ENCODE results near the gene CRYGS. TPM values are rescaled to one million over a fixed set of nuclear protein-coding genes. Genes with fewer than 3 reads are reported as not detected.
"Not testable (repeated sequence)": the region's sequence is repeated elsewhere in the genome, so short reads cannot be mapped to it uniquely, and the experiment has no call there.

CRYGS gene
- total RNA-seq, 4 donors from 2014 or later, result 0.42 to 2.3 (median 1.3) TPM

DNA sequence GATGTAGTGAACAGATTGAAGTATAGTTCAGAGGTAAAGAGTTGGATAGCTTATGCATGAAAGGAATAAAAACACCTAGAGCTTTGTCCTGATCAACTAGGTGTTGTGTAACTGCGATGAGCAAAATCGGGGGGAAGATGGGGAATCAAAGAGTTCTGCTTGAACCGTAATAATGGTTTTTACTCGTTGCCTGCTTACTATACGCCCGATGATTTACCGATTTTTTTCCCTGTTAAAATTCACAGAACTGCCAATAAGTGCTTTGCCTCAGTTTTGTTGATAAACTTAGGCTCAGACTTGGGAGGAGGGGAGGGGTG, 25.6 kb upstream of the CRYGS start:
- intact Hi-C loops (cut with DNase I; ENCODE audit: low total_unique reads), result no loop called here
- no peak for DNase-seq (ENCODE audit: low spot score in 2 of 2)
- H3K4me3 ChIP-seq (ENCODE audit: low read depth, poor library complexity, severe bottlenecking), result no peak overlapping the region
- TF ChIP-seq, protein P1, sequence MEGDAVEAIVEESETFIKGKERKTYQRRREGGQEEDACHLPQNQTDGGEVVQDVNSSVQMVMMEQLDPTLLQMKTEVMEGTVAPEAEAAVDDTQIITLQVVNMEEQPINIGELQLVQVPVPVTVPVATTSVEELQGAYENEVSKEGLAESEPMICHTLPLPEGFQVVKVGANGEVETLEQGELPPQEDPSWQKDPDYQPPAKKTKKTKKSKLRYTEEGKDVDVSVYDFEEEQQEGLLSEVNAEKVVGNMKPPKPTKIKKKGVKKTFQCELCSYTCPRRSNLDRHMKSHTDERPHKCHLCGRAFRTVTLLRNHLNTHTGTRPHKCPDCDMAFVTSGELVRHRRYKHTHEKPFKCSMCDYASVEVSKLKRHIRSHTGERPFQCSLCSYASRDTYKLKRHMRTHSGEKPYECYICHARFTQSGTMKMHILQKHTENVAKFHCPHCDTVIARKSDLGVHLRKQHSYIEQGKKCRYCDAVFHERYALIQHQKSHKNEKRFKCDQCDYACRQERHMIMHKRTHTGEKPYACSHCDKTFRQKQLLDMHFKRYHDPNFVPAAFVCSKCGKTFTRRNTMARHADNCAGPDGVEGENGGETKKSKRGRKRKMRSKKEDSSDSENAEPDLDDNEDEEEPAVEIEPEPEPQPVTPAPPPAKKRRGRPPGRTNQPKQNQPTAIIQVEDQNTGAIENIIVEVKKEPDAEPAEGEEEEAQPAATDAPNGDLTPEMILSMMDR (IDR thresholded peaks at IDR 0.05), result no peak
- no peak for TF ChIP-seq POLR2A (IDR thresholded peaks at IDR 0.05)
- 7 to 8% methylated on average over 7 of the region's 7 CpGs for WGBS, 2 donors

DNA sequence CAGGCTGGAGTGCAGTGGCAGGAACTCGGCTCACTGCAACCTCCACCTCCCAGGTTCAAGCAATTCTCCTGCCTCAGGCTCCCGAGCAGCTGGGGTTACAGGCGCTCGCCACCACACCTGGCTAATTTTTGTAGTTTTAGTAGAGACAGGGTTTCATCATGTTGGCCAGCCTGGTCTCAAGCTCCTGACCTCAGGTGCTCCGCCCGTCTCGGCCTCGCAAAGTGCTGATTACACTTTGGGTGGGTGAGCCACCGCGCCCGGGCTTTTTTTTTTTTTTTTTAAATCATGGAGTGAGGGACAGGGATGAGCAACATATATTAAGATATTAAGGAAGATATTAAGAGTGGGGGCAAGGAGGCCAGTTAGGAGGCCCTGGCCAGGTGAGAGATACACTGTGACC, 25.2 kb upstream of the CRYGS start:
- intact Hi-C loops (cut with DNase I; ENCODE audit: low total_unique reads); H3K4me3 ChIP-seq (ENCODE audit: low read depth, poor library complexity, severe bottlenecking); DNase-seq (ENCODE audit: low spot score in 2 of 2): not testable (repeated sequence)
- WGBS, 2 donors, result 83 to 86% methylated on average over 11 of the region's 11 CpGs

- peak; percentile 83 to 98 for DNase-seq (ENCODE audit: low spot score in 2 of 2)
- H3K4me3 ChIP-seq (ENCODE audit: low read depth, poor library complexity, severe bottlenecking), result peak within 1 kb of the TSS; percentile 82
- peak in 1 of 2 donors; percentile 63 for TF ChIP-seq POLR2A (IDR thresholded peaks at IDR 0.05)
- TF ChIP-seq, protein P1 (IDR thresholded peaks at IDR 0.05), result no peak
- 0% methylated on average over 15 to 26 of the region's 66 CpGs for WGBS, 2 donors
- intact Hi-C loops (cut with DNase I; ENCODE audit: low total_unique reads), result no loop called here
Measured at GRCh38 chr3:186567072-186567921, 23.1 kb upstream of the CRYGS start, which contains the start of gene TBCCD1. TSS of gene TBCCD1 (minus strand) at chr3:186567339. CDS start at chr3:186564329, 3,010 bp downstream.

DNA sequence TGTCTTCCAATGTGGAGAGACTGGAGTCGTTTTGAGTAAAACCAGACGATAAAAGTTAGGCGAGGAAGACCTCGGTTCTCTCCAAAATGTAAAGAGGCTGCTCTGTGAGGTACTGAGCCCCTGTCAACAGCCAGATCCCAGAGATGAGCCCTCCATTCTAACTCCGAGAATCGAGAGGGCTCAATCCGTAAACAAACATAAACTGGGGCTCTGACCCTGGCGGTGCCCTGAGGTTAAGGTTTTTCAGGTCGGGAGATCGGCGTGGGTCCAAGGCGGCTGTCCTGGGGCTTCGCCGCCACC, 22.5 kb upstream of the CRYGS start:
- 0 to 2% methylated on average over 8 to 14 of the region's 14 CpGs for WGBS, 2 donors
- no peak for TF ChIP-seq POLR2A (IDR thresholded peaks at IDR 0.05)
- TF ChIP-seq, protein P1 (IDR thresholded peaks at IDR 0.05), result no peak
- peak overlapping the region; percentile 82 for H3K4me3 ChIP-seq (ENCODE audit: low read depth, poor library complexity, severe bottlenecking)
- no peak for DNase-seq (ENCODE audit: low spot score in 2 of 2)
- intact Hi-C loops (cut with DNase I; ENCODE audit: low total_unique reads), result no loop called here

- intact Hi-C loops (cut with DNase I; ENCODE audit: low total_unique reads), result no loop called here
- TF ChIP-seq, protein P1 (IDR thresholded peaks at IDR 0.05), result no peak
- TF ChIP-seq POLR2A (IDR thresholded peaks at IDR 0.05), result no peak
- no peak overlapping the region for H3K4me3 ChIP-seq (ENCODE audit: low read depth, poor library complexity, severe bottlenecking)
- no peak for DNase-seq (ENCODE audit: low spot score in 2 of 2)
Measured at GRCh38 chr3:186564586-186564985, 20.4 kb upstream of the CRYGS start.

GRCh38 chr3:186552408-186553031, 8.3 kb upstream of the CRYGS start:
- DNase-seq (ENCODE audit: low spot score in 2 of 2), result no peak
- 80 to 81% methylated on average over 5 of the region's 5 CpGs for WGBS, 2 donors
- intact Hi-C loops (cut with DNase I; ENCODE audit: low total_unique reads), result no loop called here
- no peak overlapping the region for H3K4me3 ChIP-seq (ENCODE audit: low read depth, poor library complexity, severe bottlenecking)
- TF ChIP-seq POLR2A (IDR thresholded peaks at IDR 0.05), result no peak
- TF ChIP-seq, protein P1 (IDR thresholded peaks at IDR 0.05), result no peak
